ENCODE data around the gene TRAPPC5. TPM values are rescaled to one million over a fixed set of nuclear protein-coding genes. Genes with fewer than 3 reads are reported as not detected.
A peak's percentile ranks its signal among the peaks of the same experiment; 100 is the strongest.

TRAPPC5 gene
- total RNA-seq, 1 experiment from 2014 or later, result 77.4 TPM

DNA sequence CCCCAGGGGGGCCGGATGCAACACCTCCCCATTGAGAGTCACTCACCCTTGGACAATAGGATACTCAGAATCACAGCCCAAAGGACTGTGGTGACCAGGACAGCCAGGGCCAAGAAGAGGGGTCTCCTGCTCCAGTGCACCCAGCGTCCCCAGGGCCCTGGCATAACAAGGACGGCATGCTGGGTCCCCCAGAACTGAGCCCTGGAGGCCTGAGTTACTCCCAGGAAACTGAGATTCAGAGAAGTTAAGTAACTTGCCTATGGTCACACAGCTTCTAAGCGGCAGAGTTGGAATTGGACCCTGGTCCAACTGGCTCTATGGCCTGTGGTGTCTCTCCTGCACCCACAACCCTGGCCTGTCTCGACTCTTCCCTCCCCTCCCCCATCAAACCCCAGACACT, 51.0 kb downstream of the TRAPPC5 start:
- no CpG with 5 or more reads among the region's 5 CpGs for WGBS (ENCODE audit: extremely low coverage, insufficient read length, low lambda C conversion rate)
- no peaks in the 10 kb centered on the region for H3K9me3 ChIP-seq (ENCODE audit: control insufficient read depth, low read depth, low read length)
- no peak overlapping the region for H2AFZ ChIP-seq (ENCODE audit: low read length)
- H3K4me2 ChIP-seq (ENCODE audit: insufficient read depth, insufficient read length, low read length), result no peak overlapping the region
- peaks cover 6 to 21% of the 10 kb centered on the region in 2 experiments for H3K4me1 Mint-ChIP-seq
- no peak for DNase-seq
- H4K5ac ChIP-seq (ENCODE audit: insufficient read length, low read depth, low read length), result no peak overlapping the region
- no peak overlapping the region for H2BK120ac ChIP-seq (ENCODE audit: low read depth, low read length, poor library complexity, severe bottlenecking)
- no peak overlapping the region for H3K9ac ChIP-seq (ENCODE audit: extremely low read depth, insufficient read length, low read length)
- peak overlapping the region in 1 of 2 experiments; percentile 44; a peak in 1 of 5 replicates for H3K4me3 Mint-ChIP-seq
- H3K27me3 Mint-ChIP-seq (ENCODE audit: low read depth), result peaks cover 92% of the 10 kb centered on the region
- no peak overlapping the region for H2BK5ac ChIP-seq (ENCODE audit: insufficient read length, low read length)
- TF ChIP-seq, protein P1, sequence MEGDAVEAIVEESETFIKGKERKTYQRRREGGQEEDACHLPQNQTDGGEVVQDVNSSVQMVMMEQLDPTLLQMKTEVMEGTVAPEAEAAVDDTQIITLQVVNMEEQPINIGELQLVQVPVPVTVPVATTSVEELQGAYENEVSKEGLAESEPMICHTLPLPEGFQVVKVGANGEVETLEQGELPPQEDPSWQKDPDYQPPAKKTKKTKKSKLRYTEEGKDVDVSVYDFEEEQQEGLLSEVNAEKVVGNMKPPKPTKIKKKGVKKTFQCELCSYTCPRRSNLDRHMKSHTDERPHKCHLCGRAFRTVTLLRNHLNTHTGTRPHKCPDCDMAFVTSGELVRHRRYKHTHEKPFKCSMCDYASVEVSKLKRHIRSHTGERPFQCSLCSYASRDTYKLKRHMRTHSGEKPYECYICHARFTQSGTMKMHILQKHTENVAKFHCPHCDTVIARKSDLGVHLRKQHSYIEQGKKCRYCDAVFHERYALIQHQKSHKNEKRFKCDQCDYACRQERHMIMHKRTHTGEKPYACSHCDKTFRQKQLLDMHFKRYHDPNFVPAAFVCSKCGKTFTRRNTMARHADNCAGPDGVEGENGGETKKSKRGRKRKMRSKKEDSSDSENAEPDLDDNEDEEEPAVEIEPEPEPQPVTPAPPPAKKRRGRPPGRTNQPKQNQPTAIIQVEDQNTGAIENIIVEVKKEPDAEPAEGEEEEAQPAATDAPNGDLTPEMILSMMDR (conservative IDR thresholded peaks at IDR 0.05), result no peak
- H3K79me2 ChIP-seq (ENCODE audit: insufficient read depth, low read length), result no peaks in the 10 kb centered on the region
- H2BK15ac ChIP-seq (ENCODE audit: low read depth, low read length), result no peak overlapping the region
- no peaks in the 10 kb centered on the region for H4K20me1 ChIP-seq (ENCODE audit: control insufficient read depth, insufficient read depth, insufficient read length)
- H3K56ac ChIP-seq (ENCODE audit: insufficient read length, low read depth, low read length), result no peak overlapping the region
- no peaks in the 10 kb centered on the region for H3K79me1 ChIP-seq (ENCODE audit: insufficient read depth, low read depth, low read length, poor library complexity, severe bottlenecking)
- no peak overlapping the region for H3K27ac Mint-ChIP-seq
- H2BK12ac ChIP-seq (ENCODE audit: insufficient read length, low read depth, low read length), result no peak overlapping the region
- peaks cover 18% of the 10 kb centered on the region; the same call in 1 of the 2 replicates for H3K27me3 ChIP-seq (ENCODE audit: insufficient read depth, low read length)
- no peak overlapping the region for H4K91ac ChIP-seq (ENCODE audit: insufficient read length, low read depth, low read length)
- H3K23me2 ChIP-seq (ENCODE audit: insufficient read length, low read depth, low read length, poor library complexity, severe bottlenecking), result peaks cover 7% of the 10 kb centered on the region
- H3K27ac ChIP-seq (ENCODE audit: insufficient read length, low read depth, low read length), result no peak overlapping the region
- H3K4ac ChIP-seq (ENCODE audit: low read depth, low read length), result no peak overlapping the region
- no peak overlapping the region for H3K18ac ChIP-seq (ENCODE audit: insufficient read length, low read depth, low read length)
- H3K9me3 Mint-ChIP-seq, result peaks cover 0 to 3% of the 10 kb centered on the region in 2 experiments; a peak in 2 of 5 replicates
- H2AK5ac ChIP-seq (ENCODE audit: insufficient read length, low read length), result no peak overlapping the region
- H3K23ac ChIP-seq (ENCODE audit: insufficient read length, low read depth, low read length), result no peak overlapping the region
- H3K14ac ChIP-seq (ENCODE audit: insufficient read depth, low read length), result no peak overlapping the region
- H3T11ph ChIP-seq (ENCODE audit: low read length), result no peak overlapping the region
- no peak overlapping the region for H4K8ac ChIP-seq (replicated peaks; ENCODE audit: insufficient read length, low read depth, low read length)
- H2BK20ac ChIP-seq (ENCODE audit: low read depth, low read length, poor library complexity, severe bottlenecking), result no peak overlapping the region
- no peaks in the 10 kb centered on the region for H3K4me1 ChIP-seq (ENCODE audit: insufficient read depth, low read length)
- no peaks in the 10 kb centered on the region for H3K36me3 Mint-ChIP-seq (ENCODE audit: insufficient read depth in 1 of 3, low read depth in 3 of 3)

All from H9 (cell line).